DMS 273 (cell line): Measurements from ENCODE around the gene TLCD1.
"Not testable (repeated sequence)": the region's sequence is repeated elsewhere in the genome, so short reads cannot be mapped to it uniquely, and the experiment has no call there.

Experiments used
- DNase-seq: peaks from one replicate; lab custom pipeline; 2025; ENCODE audit not compliant: unreplicated experiment; lab: John Stamatoyannopoulos, UW

Gene TLCD1

GRCh38 chr17:28747051-28747691, 21.1 kb upstream of the TLCD1 start:
- peak; percentile 94 for DNase-seq

DNA sequence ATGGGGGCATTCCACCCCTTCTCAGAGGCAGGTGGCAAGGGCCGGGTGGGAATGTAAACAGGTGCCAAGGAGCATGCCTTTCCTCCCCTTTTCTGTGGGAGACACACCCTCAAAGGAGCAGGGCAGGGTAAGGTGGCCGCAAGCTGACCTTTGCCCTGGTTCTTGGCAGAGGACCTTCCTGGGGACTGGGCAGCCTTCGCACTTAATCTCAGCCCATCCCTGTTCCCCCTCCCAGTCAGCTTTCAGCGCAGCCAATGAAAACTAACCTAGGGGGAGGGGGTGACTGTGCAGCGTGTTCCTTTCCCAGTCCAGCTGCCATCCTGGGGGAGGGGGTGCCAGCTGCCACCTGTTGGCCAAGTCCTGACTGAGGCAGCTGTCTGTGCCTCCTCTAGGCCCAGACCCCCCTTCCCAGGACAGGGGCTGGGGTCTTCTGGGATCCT, 20.6 kb upstream of the TLCD1 start:
- DNase-seq = peak; percentile 96

DNA sequence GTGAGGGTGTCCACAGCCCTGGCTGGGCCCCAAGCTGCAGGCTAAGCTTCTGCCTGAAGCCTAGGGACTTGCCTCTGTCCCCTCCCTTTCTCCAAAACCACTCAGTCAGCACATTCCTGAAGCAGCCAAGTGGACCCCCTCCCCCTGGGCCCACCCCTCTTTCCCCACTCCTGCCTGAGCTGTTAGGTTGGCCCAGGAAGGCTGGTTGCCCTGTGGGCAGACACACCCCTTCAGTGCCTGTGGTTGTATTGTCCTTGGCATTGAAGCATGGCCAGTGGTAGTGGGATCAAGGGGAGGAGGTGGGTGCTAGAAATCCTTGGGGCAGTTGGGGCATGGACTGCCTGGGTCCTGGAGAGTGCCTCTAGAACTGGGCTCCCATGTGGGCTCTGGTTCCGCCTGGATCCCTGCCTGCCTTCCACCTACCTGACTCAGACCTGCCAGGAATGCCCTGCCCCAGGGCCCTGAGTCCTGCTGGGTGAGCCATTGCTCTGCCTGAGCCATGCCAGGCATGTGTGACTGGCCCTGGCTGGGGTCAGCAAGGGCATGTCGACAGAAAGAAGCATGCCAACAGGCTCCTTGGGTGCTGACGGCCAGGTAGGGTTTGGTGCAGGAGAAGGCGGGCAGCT, 19.9 kb upstream of the TLCD1 start:
- DNase-seq = no peak

DNA sequence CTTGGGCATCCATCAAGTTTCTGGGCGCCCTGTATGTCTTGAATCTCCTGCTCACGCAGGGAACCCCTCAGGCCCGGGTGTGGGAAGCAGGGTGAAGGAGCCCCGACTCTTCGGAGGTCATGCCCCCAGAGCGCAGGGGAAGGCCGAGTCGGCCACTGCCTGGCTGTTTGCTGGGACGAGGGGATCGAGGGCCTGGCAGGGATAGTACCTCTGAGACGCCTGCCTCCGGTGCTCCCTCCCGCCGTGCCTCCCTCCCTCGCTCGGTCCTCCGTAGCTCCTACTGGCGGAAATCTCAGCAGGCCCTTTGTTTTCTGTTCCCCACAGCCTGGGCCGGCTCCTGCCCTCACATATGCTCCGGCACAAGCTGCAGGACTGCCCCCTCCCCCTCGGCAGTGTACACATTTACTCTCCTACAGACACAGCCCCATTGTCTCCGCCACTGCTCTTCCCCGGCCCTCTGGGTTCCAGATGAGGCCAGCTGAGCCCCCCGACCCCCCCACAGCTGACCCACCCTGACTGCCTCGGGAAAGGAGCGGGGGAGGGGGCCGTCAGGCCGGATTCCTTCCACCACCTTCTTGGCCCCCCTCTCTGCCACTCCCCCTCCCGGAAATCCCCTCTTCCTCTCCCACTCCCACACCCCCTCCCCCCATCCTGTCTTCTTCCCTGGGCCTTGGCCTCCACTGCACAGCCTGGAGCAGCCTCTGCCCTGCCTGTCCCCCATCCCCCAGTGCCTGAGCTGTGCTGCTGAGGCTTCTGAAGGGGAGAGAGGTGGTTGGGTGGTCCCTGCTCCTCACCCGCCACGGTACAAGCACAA, 19.1 kb upstream of the TLCD1 start:
- DNase-seq = peak; percentile 90

DNA sequence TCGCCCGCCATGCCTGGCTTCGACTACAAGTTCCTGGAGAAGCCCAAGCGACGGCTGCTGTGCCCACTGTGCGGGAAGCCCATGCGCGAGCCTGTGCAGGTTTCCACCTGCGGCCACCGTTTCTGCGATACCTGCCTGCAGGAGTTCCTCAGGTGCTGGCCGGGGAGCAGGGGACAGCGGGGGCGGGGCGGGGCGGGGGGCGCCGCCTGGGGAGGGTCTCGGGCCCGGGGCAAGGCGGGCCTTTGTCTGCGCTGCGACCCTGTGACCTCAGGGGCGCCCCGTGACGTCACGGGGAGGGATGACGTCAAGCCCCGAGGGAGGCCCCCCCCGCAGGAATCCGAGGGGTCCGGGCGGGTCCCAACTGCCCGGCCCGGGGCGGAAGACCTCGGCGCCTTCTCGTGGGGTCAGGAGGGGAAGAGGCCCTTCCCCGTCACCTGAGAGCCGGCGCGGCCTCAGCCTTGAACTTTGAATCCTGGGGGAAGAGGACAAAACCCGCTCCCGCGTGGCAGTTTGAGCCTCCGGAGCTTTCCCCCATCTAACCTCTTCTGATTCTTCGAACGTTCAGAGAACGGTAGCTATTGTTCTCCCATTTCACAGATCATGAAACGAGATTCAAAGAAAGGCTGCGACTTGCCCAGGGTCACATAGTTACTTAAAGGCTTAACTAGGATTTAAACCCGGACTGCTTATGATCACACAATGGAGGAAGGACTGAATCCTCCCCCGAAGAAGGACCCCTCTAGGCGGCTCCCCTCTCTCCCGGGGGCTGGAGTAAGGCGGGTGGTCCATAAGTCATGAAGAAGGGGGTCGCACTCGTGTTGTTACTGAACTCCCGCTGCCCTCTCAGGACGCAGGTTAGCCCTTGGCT, 18.3 kb upstream of the TLCD1 start:
- DNase-seq = peak; percentile 79

- peak; percentile 95 for DNase-seq
Observed at GRCh38 chr17:28743243-28744103, 17.4 kb upstream of the TLCD1 start, which contains the start of gene TRAF4. Gene TRAF4 (plus strand): TSS chr17:28744011. CDS start chr17:28744113, 102 bp downstream.

GRCh38 chr17:28741358-28742349, 15.6 kb upstream of the TLCD1 start:
- DNase-seq = no peak

DNA sequence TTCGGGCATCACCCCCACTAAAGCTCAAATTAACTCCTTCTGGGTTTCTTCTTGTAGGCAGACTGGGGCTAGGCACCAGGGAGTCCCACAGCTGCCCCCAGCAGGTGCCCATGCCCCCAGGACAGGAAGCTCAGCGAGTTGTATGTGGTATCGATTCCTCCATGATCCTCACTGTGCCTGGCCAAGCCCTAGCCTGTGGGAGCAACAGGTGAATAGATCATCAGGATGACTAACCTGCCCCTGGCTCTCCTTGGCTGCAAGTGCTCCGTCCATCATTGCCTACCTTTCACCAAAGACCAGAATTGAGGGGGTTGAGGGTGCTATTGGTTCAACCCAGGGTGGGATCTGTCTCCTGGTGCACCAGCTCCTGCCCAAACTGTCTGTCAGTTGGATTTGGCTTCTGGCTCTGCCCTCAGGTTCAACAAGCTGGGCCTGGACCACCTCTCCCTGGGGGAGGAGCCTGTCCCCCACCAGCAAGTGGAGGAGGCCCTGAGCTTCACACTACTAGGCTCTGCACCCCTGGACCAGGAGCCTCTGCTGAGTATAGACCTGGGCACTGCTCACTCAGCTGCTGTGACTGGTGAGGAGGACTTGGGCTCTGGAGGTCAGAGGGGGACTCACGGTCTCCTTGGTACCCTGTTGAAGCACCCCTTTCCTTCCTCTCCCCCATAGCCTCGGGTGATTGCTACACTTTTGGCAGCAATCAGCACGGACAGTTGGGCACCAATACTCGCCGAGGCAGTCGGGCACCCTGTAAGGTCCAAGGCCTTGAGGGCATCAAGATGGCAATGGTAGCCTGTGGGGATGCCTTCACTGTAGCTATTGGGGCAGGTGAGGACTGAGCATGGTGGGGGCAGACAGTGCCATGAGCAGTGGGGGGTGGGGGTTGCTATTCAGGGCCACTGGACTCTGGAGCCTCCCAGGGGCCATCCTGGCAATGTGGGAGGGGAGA, 14.6 kb upstream of the TLCD1 start:
- no peak for DNase-seq

DNA sequence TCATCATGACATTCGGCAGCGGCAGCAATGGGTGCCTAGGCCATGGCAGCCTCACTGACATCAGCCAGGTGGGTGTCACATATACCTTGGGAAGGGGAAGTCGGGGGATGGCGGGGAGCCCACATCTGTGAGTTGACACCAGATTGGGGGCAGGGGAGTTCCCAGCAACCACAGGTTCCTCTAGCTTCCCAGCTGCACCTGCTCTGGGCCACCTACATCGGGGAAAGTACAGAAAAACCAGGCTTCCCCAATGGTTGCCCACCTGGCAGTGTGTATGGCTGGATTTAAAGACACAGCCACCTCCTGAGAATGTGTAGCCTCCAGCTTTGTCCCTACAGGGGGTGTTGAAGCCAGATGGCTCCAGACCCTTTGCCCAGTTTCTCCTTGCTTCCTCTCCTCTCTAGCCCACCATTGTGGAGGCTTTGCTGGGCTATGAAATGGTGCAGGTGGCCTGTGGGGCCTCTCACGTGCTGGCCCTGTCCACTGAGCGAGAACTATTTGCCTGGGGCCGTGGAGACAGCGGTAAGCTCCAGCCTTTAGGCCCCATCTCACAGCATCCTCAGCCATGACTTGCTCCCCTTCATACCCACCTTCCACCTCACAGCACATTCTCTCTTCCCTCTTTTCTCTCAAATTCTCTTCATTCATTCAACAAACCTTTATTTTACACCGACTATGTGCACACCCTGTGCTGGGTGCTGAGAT, 12.8 kb upstream of the TLCD1 start:
- no peak for DNase-seq

DNA sequence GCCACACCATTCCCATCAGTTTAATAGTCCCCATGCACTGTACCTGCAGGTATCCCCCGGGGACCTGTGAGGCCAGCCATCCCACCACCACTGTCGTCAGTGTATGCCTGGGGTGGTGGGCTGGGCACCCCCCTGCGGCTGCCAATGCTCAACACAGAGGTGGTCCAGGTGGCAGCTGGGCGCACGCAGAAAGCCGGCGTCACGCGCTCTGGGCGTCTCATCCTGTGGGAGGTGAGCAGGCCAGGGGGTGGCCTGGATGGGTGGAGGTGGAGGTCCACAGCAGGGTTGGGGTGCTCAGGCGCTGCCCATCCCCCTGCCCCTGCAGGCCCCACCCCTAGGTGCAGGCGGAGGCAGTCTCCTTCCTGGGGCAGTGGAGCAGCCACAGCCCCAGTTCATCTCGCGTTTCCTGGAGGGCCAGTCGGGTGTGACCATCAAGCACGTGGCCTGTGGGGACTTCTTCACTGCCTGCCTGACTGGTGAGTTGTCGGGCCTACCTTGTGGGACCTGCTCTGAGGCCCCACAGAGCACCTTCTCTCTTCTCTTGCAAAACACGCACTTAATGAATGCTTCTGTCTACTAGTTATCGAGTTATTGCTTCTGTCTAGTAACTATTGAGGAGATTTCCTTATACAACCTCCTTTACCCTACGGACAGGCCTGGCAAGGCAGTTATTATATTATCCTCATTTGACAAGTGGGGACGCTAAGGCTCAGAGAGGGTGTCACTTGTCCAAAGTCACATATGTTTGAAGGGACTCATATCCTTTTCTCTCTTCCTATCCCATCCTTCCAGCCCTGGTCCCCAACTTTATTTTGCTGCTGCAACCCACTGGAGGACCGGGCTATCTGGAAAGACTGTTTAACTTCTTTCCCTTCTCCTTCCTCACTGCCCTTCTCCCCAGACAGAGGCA, 12.0 kb upstream of the TLCD1 start:
- no peak for DNase-seq

- no peak for DNase-seq
Observed at GRCh38 chr17:28737316-28737715, 11.3 kb upstream of the TLCD1 start.

- not testable (repeated sequence) for DNase-seq
Observed at GRCh38 chr17:28735913-28736769, 10.1 kb upstream of the TLCD1 start.

GRCh38 chr17:28735242-28735722, 9.2 kb upstream of the TLCD1 start:
- DNase-seq = no peak

DNA sequence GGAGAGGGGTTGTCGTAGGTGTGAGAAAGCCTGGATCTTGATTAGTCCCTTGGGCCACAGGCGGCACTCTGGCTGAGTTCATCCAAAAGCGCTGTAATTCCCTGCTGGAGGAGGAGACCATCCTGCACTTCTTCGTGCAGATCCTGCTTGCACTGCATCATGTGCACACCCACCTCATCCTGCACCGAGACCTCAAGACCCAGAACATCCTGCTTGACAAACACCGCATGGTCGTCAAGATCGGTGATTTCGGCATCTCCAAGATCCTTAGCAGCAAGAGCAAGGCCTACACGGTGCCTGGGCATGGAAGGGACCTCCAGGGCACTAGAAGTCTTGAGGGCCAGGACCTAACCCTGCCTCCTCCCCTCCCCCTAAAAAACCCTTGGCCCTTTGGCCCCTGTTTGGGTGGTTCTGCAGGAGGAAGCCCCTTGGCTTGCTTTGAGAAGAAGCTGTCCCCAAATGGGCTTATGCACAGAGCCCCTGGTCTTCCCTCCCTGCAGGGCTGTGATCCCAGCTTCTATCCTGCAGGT, 8.7 kb upstream of the TLCD1 start:
- no peak for DNase-seq

- DNase-seq = no peak
Observed at GRCh38 chr17:28733346-28733745, 7.3 kb upstream of the TLCD1 start.
